Measurements from ENCODE around the gene CROCC. TPM values are rescaled to one million over a fixed set of nuclear protein-coding genes. Genes with fewer than 3 reads are reported as not detected.

Gene CROCC
- total RNA-seq, 1 donor from 2014 or later = 27.0 TPM

GRCh38 chr1:16968372-16968771 is 46.6 kb downstream of the CROCC start:
- H3K4me1 Mint-ChIP-seq = peaks cover 2% of the 10 kb centered on the region
- H3K4me3 Mint-ChIP-seq = no peak overlapping the region
- H3K27ac Mint-ChIP-seq = no peak overlapping the region
- intact Hi-C loops (cut with micrococcal nuclease) = no loop called here
- H3K9me3 Mint-ChIP-seq = no peaks in the 10 kb centered on the region
- no peaks in the 10 kb centered on the region for H3K27me3 Mint-ChIP-seq
- no peak for DNase-seq
- H3K36me3 Mint-ChIP-seq (ENCODE audit: low read depth) = peaks cover 6% of the 10 kb centered on the region

- H3K27ac Mint-ChIP-seq = no peak overlapping the region
- H3K27me3 Mint-ChIP-seq = no peaks in the 10 kb centered on the region
Observed at GRCh38 chr1:16969057-16969611, 47.4 kb downstream of the CROCC start.

GRCh38 chr1:16969651-16970050 is 47.9 kb downstream of the CROCC start:
- Mint-ChIP-seq H3K27ac (no peak overlapping the region), H3K36me3 (ENCODE audit: low read depth) (peaks cover 6% of the 10 kb centered on the region), H3K9me3 (no peaks in the 10 kb centered on the region), H3K27me3 (no peaks in the 10 kb centered on the region), H3K4me1 (peaks cover 2% of the 10 kb centered on the region), H3K4me3 (no peak overlapping the region)
- intact Hi-C loops (cut with micrococcal nuclease) = no loop called here
- DNase-seq = no peak

More at GRCh38 chr1:16969057-16969611, 47.4 kb downstream of the CROCC start:
- H3K9me3 Mint-ChIP-seq = no peaks in the 10 kb centered on the region
- no peak for DNase-seq
- peaks cover 2% of the 10 kb centered on the region for H3K4me1 Mint-ChIP-seq
- no peak overlapping the region for H3K4me3 Mint-ChIP-seq
- intact Hi-C loops (cut with micrococcal nuclease) = no loop called here
- H3K36me3 Mint-ChIP-seq (ENCODE audit: low read depth) = peaks cover 6% of the 10 kb centered on the region

- Mint-ChIP-seq H3K27me3 (no peaks in the 10 kb centered on the region), H3K27ac (no peak overlapping the region), H3K4me3 (no peak overlapping the region), H3K4me1 (peaks cover 2% of the 10 kb centered on the region), H3K36me3 (ENCODE audit: low read depth) (peaks cover 6% of the 10 kb centered on the region), H3K9me3 (no peaks in the 10 kb centered on the region)
- intact Hi-C loops (cut with micrococcal nuclease) = no loop called here
- DNase-seq = no peak
Observed at GRCh38 chr1:16970132-16970910, 48.6 kb downstream of the CROCC start.

- no peaks in the 10 kb centered on the region for H3K27me3 Mint-ChIP-seq
- H3K4me3 Mint-ChIP-seq = no peak overlapping the region
- peaks cover 2% of the 10 kb centered on the region for H3K36me3 Mint-ChIP-seq (ENCODE audit: low read depth)
- DNase-seq = no peak
- H3K9me3 Mint-ChIP-seq = no peaks in the 10 kb centered on the region
- H3K4me1 Mint-ChIP-seq = no peaks in the 10 kb centered on the region
- intact Hi-C loops (cut with micrococcal nuclease) = no loop called here
- no peak overlapping the region for H3K27ac Mint-ChIP-seq
Observed at GRCh38 chr1:16971341-16972188, 49.8 kb downstream of the CROCC start.

- no peak for DNase-seq
- Mint-ChIP-seq H3K27me3 (no peaks in the 10 kb centered on the region), H3K4me3 (no peak overlapping the region), H3K27ac (no peak overlapping the region), H3K9me3 (no peaks in the 10 kb centered on the region), H3K4me1 (no peaks in the 10 kb centered on the region), H3K36me3 (ENCODE audit: low read depth) (no peaks in the 10 kb centered on the region)
- intact Hi-C loops (cut with micrococcal nuclease) = no loop called here
Observed at GRCh38 chr1:16972189-16972895, 50.6 kb downstream of the CROCC start.

GRCh38 chr1:16973215-16973614 is 51.5 kb downstream of the CROCC start:
- no peak overlapping the region for H3K4me3 Mint-ChIP-seq
- no peaks in the 10 kb centered on the region for H3K9me3 Mint-ChIP-seq
- H3K27me3 Mint-ChIP-seq = no peaks in the 10 kb centered on the region
- H3K4me1 Mint-ChIP-seq = no peaks in the 10 kb centered on the region
- no peak for DNase-seq
- no peak overlapping the region for H3K27ac Mint-ChIP-seq
- H3K36me3 Mint-ChIP-seq (ENCODE audit: low read depth) = no peaks in the 10 kb centered on the region
- intact Hi-C loops (cut with micrococcal nuclease) = no loop called here

GRCh38 chr1:16975211-16975610 is 53.5 kb downstream of the CROCC start:
- Mint-ChIP-seq H3K27me3 (peaks cover 7% of the 10 kb centered on the region), H3K9me3 (no peaks in the 10 kb centered on the region), H3K27ac (no peak overlapping the region), H3K4me3 (no peak overlapping the region), H3K4me1 (no peaks in the 10 kb centered on the region), H3K36me3 (ENCODE audit: low read depth) (no peaks in the 10 kb centered on the region)
- intact Hi-C loops (cut with micrococcal nuclease) = no loop called here
- DNase-seq = no peak

- no peak overlapping the region for H3K4me3 Mint-ChIP-seq
- DNase-seq = no peak
- intact Hi-C loops (cut with micrococcal nuclease) = no loop called here
- H3K27me3 Mint-ChIP-seq = peaks cover 10% of the 10 kb centered on the region
- H3K36me3 Mint-ChIP-seq (ENCODE audit: low read depth) = peaks cover under 1% of the 10 kb centered on the region
- peaks cover 2% of the 10 kb centered on the region for H3K4me1 Mint-ChIP-seq
- no peak overlapping the region for H3K27ac Mint-ChIP-seq
- no peaks in the 10 kb centered on the region for H3K9me3 Mint-ChIP-seq
Observed at GRCh38 chr1:16975838-16976237, 54.1 kb downstream of the CROCC start.

GRCh38 chr1:16976966-16977365 is 55.2 kb downstream of the CROCC start:
- H3K27me3 Mint-ChIP-seq = peaks cover 20% of the 10 kb centered on the region
- no peak for DNase-seq
- H3K4me1 Mint-ChIP-seq = peaks cover 7% of the 10 kb centered on the region
- peaks cover 2% of the 10 kb centered on the region for H3K36me3 Mint-ChIP-seq (ENCODE audit: low read depth)
- no peak overlapping the region for H3K4me3 Mint-ChIP-seq
- H3K9me3 Mint-ChIP-seq = no peaks in the 10 kb centered on the region
- intact Hi-C loops (cut with micrococcal nuclease) = no loop called here
- H3K27ac Mint-ChIP-seq = no peak overlapping the region

- no peaks in the 10 kb centered on the region for H3K9me3 Mint-ChIP-seq
- H3K27me3 Mint-ChIP-seq = peaks cover 20% of the 10 kb centered on the region
- H3K4me3 Mint-ChIP-seq = no peak overlapping the region
- no peak for DNase-seq
- peaks cover 7% of the 10 kb centered on the region for H3K4me1 Mint-ChIP-seq
- no peak overlapping the region for H3K27ac Mint-ChIP-seq
- H3K36me3 Mint-ChIP-seq (ENCODE audit: low read depth) = peaks cover 2% of the 10 kb centered on the region
- intact Hi-C loops (cut with micrococcal nuclease) = no loop called here
Observed at GRCh38 chr1:16977377-16977776, 55.6 kb downstream of the CROCC start.

GRCh38 chr1:16978139-16978538 is 56.4 kb downstream of the CROCC start:
- no peak for DNase-seq

GRCh38 chr1:16978567-16979474 is 57.1 kb downstream of the CROCC start:
- intact Hi-C loops (cut with micrococcal nuclease) = no loop called here
- no peak overlapping the region for H3K27ac Mint-ChIP-seq
- H3K9me3 Mint-ChIP-seq = no peaks in the 10 kb centered on the region
- H3K36me3 Mint-ChIP-seq (ENCODE audit: low read depth) = peaks cover 2% of the 10 kb centered on the region
- H3K27me3 Mint-ChIP-seq = peaks cover 26% of the 10 kb centered on the region
- no peak overlapping the region for H3K4me3 Mint-ChIP-seq
- DNase-seq = no peak
- H3K4me1 Mint-ChIP-seq = peaks cover 7% of the 10 kb centered on the region

More at GRCh38 chr1:16978139-16978538, 56.4 kb downstream of the CROCC start:
- intact Hi-C loops (cut with micrococcal nuclease) = no loop called here
- peaks cover 23% of the 10 kb centered on the region for H3K27me3 Mint-ChIP-seq
- peaks cover 2% of the 10 kb centered on the region for H3K36me3 Mint-ChIP-seq (ENCODE audit: low read depth)
- H3K9me3 Mint-ChIP-seq = no peaks in the 10 kb centered on the region
- H3K4me1 Mint-ChIP-seq = peaks cover 7% of the 10 kb centered on the region
- H3K27ac Mint-ChIP-seq = no peak overlapping the region
- no peak overlapping the region for H3K4me3 Mint-ChIP-seq
